ENCODE results near the gene KIAA1217.

The KIAA1217 gene

DNA sequence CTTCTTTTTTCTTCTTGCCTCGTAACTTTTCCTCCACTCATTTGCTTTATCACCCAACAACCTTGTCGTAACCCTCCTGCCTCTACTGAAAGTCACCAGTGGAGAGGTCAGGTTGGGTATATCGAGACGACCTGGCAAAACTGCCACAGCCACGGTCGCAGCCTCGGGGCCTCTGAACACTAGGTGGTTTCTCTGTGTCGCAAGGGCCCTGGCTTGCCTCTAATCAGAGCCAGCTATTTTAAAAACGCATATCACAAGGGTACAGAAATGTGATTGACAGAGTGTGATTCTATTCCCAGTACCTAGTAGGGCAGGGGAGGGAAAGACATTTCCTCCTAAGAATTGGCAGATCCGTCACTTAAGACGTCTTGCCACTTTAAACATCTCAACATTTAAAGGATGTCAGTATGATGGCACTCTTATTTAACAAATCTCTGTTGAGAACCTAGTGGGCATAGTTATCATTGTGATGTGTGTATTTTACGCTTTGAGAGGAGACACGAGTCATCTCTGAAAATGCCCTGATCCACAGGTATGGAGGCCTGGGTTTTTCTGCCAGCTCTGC lies 317.2 kb downstream of the KIAA1217 start:
- Histone ChIP-seq H3K9ac (ENCODE audit: low read length) (no peak overlapping the region), H3K4me3 (ENCODE audit: low read length) (no peak overlapping the region), H3K4me2 (ENCODE audit: low read length) (no peak overlapping the region), H3K36me3 (replicated peaks; ENCODE audit: low read depth, low read length) (no peaks in the 10 kb centered on the region), H3K27ac (ENCODE audit: low read length) (no peak overlapping the region), H2AFZ (ENCODE audit: low read depth, low read length) (no peak overlapping the region), H4K20me1 (ENCODE audit: insufficient read depth, low read length) (no peaks in the 10 kb centered on the region), H3K27me3 (ENCODE audit: low read depth, low read length) (no peaks in the 10 kb centered on the region), H3K4me1 (ENCODE audit: low read length) (no peaks in the 10 kb centered on the region), H3K9me3 (ENCODE audit: insufficient read depth, low read length) (no peaks in the 10 kb centered on the region), H3K79me2 (ENCODE audit: low read length) (no peaks in the 10 kb centered on the region)
- TF ChIP-seq CTCF (IDR thresholded peaks at IDR 0.05; ENCODE audit: low read depth, low read length): no peak
- TF ChIP-seq EZH2phosphoT487 (IDR thresholded peaks at IDR 0.05; ENCODE audit: low read depth): no peak

GRCh38 chr10:24528946-24529345 lies 320.0 kb downstream of the KIAA1217 start:
- H4K20me1 ChIP-seq (ENCODE audit: insufficient read depth, low read length): no peaks in the 10 kb centered on the region
- TF ChIP-seq EZH2phosphoT487 (IDR thresholded peaks at IDR 0.05; ENCODE audit: low read depth) (no peak), CTCF (IDR thresholded peaks at IDR 0.05; ENCODE audit: low read depth, low read length) (no peak)
- no peaks in the 10 kb centered on the region for H3K79me2 ChIP-seq (ENCODE audit: low read length)
- H3K4me1 ChIP-seq (ENCODE audit: low read length): no peaks in the 10 kb centered on the region
- H3K27ac ChIP-seq (ENCODE audit: low read length): no peak overlapping the region
- H3K27me3 ChIP-seq (ENCODE audit: low read depth, low read length): no peaks in the 10 kb centered on the region
- H3K4me3 ChIP-seq (ENCODE audit: low read length): no peak overlapping the region
- H3K9ac ChIP-seq (ENCODE audit: low read length): no peak overlapping the region
- H3K36me3 ChIP-seq (replicated peaks; ENCODE audit: low read depth, low read length): peaks cover 2% of the 10 kb centered on the region
- H3K4me2 ChIP-seq (ENCODE audit: low read length): no peak overlapping the region
- no peaks in the 10 kb centered on the region for H3K9me3 ChIP-seq (ENCODE audit: insufficient read depth, low read length)
- H2AFZ ChIP-seq (ENCODE audit: low read depth, low read length): no peak overlapping the region

DNA sequence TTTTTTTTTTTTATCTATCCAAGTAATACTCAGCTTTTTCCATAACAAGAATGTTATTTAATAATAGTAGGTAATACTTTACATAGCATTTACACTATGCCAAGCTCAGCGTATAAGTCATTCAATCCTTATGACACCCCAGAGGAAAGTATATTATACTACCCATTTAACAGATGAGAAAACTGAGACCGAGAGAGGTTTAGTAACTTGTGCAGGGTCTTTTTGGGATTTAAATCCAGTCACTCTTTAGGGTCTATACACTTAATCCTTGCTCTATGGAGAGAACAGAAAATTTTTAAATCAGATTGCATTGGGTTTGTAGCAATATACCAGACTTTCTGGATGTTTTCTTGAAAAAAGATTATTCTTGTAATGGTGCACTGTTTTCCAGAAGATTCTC lies 322.5 kb downstream of the KIAA1217 start:
- H3K9ac ChIP-seq (ENCODE audit: low read length): no peak overlapping the region
- no peaks in the 10 kb centered on the region for H3K27me3 ChIP-seq (ENCODE audit: low read depth, low read length)
- TF ChIP-seq EZH2phosphoT487 (IDR thresholded peaks at IDR 0.05; ENCODE audit: low read depth) (no peak), CTCF (IDR thresholded peaks at IDR 0.05; ENCODE audit: low read depth, low read length) (no peak)
- H3K36me3 ChIP-seq (replicated peaks; ENCODE audit: low read depth, low read length): peaks cover 3% of the 10 kb centered on the region
- no peak overlapping the region for H3K27ac ChIP-seq (ENCODE audit: low read length)
- no peaks in the 10 kb centered on the region for H3K9me3 ChIP-seq (ENCODE audit: insufficient read depth, low read length)
- no peak overlapping the region for H2AFZ ChIP-seq (ENCODE audit: low read depth, low read length)
- H3K4me1 ChIP-seq (ENCODE audit: low read length): no peaks in the 10 kb centered on the region
- no peak overlapping the region for H3K4me2 ChIP-seq (ENCODE audit: low read length)
- no peaks in the 10 kb centered on the region for H3K79me2 ChIP-seq (ENCODE audit: low read length)
- H3K4me3 ChIP-seq (ENCODE audit: low read length): no peak overlapping the region
- H4K20me1 ChIP-seq (ENCODE audit: insufficient read depth, low read length): no peaks in the 10 kb centered on the region

- H2AFZ ChIP-seq (ENCODE audit: low read depth, low read length): no peak overlapping the region
- no peak overlapping the region for H3K4me3 ChIP-seq (ENCODE audit: low read length)
- H3K36me3 ChIP-seq (replicated peaks; ENCODE audit: low read depth, low read length): peaks cover 3% of the 10 kb centered on the region
- H3K4me1 ChIP-seq (ENCODE audit: low read length): no peaks in the 10 kb centered on the region
- H3K27ac ChIP-seq (ENCODE audit: low read length): no peak overlapping the region
- no peak overlapping the region for H3K9ac ChIP-seq (ENCODE audit: low read length)
- H3K27me3 ChIP-seq (ENCODE audit: low read depth, low read length): no peaks in the 10 kb centered on the region
- no peaks in the 10 kb centered on the region for H4K20me1 ChIP-seq (ENCODE audit: insufficient read depth, low read length)
- H3K4me2 ChIP-seq (ENCODE audit: low read length): no peak overlapping the region
- no peaks in the 10 kb centered on the region for H3K79me2 ChIP-seq (ENCODE audit: low read length)
- TF ChIP-seq CTCF (IDR thresholded peaks at IDR 0.05; ENCODE audit: low read depth, low read length): no peak
- TF ChIP-seq EZH2phosphoT487 (IDR thresholded peaks at IDR 0.05; ENCODE audit: low read depth): no peak
- H3K9me3 ChIP-seq (ENCODE audit: insufficient read depth, low read length): no peaks in the 10 kb centered on the region
These were observed 325.0 kb downstream of the KIAA1217 start for GRCh38 chr10:24533981-24534380.
